ENCODE data around the gene SLC2A5. TPM values are rescaled to one million over a fixed set of nuclear protein-coding genes. Genes with fewer than 3 reads are reported as not detected.
"Not testable (repeated sequence)": the region's sequence is repeated elsewhere in the genome, so short reads cannot be mapped to it uniquely, and the experiment has no call there.

The SLC2A5 gene
- total and polyA plus RNA-seq, 4 donors, result 4.9 to 12.9 (median 5.7) TPM

- peaks cover 5% of the 10 kb centered on the region for H3K27me3 ChIP-seq (ENCODE audit: control insufficient read depth, insufficient read depth, low read length)
- H3K4me3 ChIP-seq (ENCODE audit: low read depth, low read length), result no peak overlapping the region
- WGBS (ENCODE audit: insufficient coverage), result 44% methylated on average over 62 of the region's 62 CpGs
- peaks cover 14% of the 10 kb centered on the region for H3K4me1 ChIP-seq (ENCODE audit: control insufficient read depth, insufficient read depth, low read length)
- peaks cover 5% of the 10 kb centered on the region for H3K9me3 ChIP-seq (ENCODE audit: control insufficient read depth, insufficient read depth, low read length)
- no peak overlapping the region for H3K27ac ChIP-seq (ENCODE audit: low read depth, low read length)
- H3K36me3 ChIP-seq (ENCODE audit: control insufficient read depth, insufficient read depth, low read length), result peaks cover 10% of the 10 kb centered on the region
- no peak for DNase-seq (ENCODE audit: low read depth in 4 of 6, low spot score in 6 of 6)
These were observed 30.3 kb downstream of the SLC2A5 start for GRCh38 chr1:9038881-9039760.

- H3K27ac ChIP-seq (ENCODE audit: low read depth, low read length), result no peak overlapping the region
- WGBS (ENCODE audit: insufficient coverage), result 88% methylated on average over 8 of the region's 8 CpGs
- DNase-seq (ENCODE audit: low read depth in 4 of 6, low spot score in 6 of 6), result no peak
These were observed 31.1 kb downstream of the SLC2A5 start for GRCh38 chr1:9038338-9038650.

GRCh38 chr1:9037476-9038337, 31.7 kb downstream of the SLC2A5 start:
- H3K36me3 ChIP-seq (ENCODE audit: control insufficient read depth, insufficient read depth, low read length), result peaks cover 10% of the 10 kb centered on the region
- peaks cover 14% of the 10 kb centered on the region for H3K4me1 ChIP-seq (ENCODE audit: control insufficient read depth, insufficient read depth, low read length)
- DNase-seq (ENCODE audit: low read depth in 4 of 6, low spot score in 6 of 6), result no peak
- H3K4me3 ChIP-seq (ENCODE audit: low read depth, low read length), result no peak overlapping the region
- WGBS (ENCODE audit: insufficient coverage), result 93% methylated on average over 27 of the region's 28 CpGs
- peaks cover 5% of the 10 kb centered on the region for H3K27me3 ChIP-seq (ENCODE audit: control insufficient read depth, insufficient read depth, low read length)
- no peak overlapping the region for H3K27ac ChIP-seq (ENCODE audit: low read depth, low read length)
- peaks cover 5% of the 10 kb centered on the region for H3K9me3 ChIP-seq (ENCODE audit: control insufficient read depth, insufficient read depth, low read length)

More at GRCh38 chr1:9038338-9038650, 31.1 kb downstream of the SLC2A5 start:
- Histone ChIP-seq H3K9me3 (ENCODE audit: control insufficient read depth, insufficient read depth, low read length) (peaks cover 5% of the 10 kb centered on the region), H3K36me3 (ENCODE audit: control insufficient read depth, insufficient read depth, low read length) (peaks cover 10% of the 10 kb centered on the region), H3K4me3 (ENCODE audit: low read depth, low read length) (no peak overlapping the region), H3K27me3 (ENCODE audit: control insufficient read depth, insufficient read depth, low read length) (peaks cover 5% of the 10 kb centered on the region), H3K4me1 (ENCODE audit: control insufficient read depth, insufficient read depth, low read length) (peaks cover 14% of the 10 kb centered on the region)

GRCh38 chr1:9035226-9035625, 34.2 kb downstream of the SLC2A5 start:
- peaks cover 5% of the 10 kb centered on the region for H3K27me3 ChIP-seq (ENCODE audit: control insufficient read depth, insufficient read depth, low read length)
- H3K4me3 ChIP-seq (ENCODE audit: low read depth, low read length), result no peak overlapping the region
- DNase-seq (ENCODE audit: low read depth in 4 of 6, low spot score in 6 of 6), result no peak
- H3K4me1 ChIP-seq (ENCODE audit: control insufficient read depth, insufficient read depth, low read length), result peaks cover 14% of the 10 kb centered on the region
- H3K36me3 ChIP-seq (ENCODE audit: control insufficient read depth, insufficient read depth, low read length), result peaks cover 10% of the 10 kb centered on the region
- H3K27ac ChIP-seq (ENCODE audit: low read depth, low read length), result no peak overlapping the region
- 89% methylated on average over 1 of the region's 2 CpGs for WGBS (ENCODE audit: insufficient coverage)
- H3K9me3 ChIP-seq (ENCODE audit: control insufficient read depth, insufficient read depth, low read length), result peaks cover 11% of the 10 kb centered on the region

GRCh38 chr1:9033363-9033762, 36.1 kb downstream of the SLC2A5 start:
- Histone ChIP-seq H3K27ac (ENCODE audit: low read depth, low read length) (no peak overlapping the region), H3K9me3 (ENCODE audit: control insufficient read depth, insufficient read depth, low read length) (peaks cover 13% of the 10 kb centered on the region), H3K36me3 (ENCODE audit: control insufficient read depth, insufficient read depth, low read length) (peaks cover 2% of the 10 kb centered on the region), H3K27me3 (ENCODE audit: control insufficient read depth, insufficient read depth, low read length) (peaks cover 2% of the 10 kb centered on the region), H3K4me3 (ENCODE audit: low read depth, low read length) (no peak overlapping the region), H3K4me1 (ENCODE audit: control insufficient read depth, insufficient read depth, low read length) (no peaks in the 10 kb centered on the region)
- no peak for DNase-seq (ENCODE audit: low read depth in 4 of 6, low spot score in 6 of 6)
- 48% methylated on average over 4 of the region's 5 CpGs for WGBS (ENCODE audit: insufficient coverage)

GRCh38 chr1:9031484-9032259, 37.8 kb downstream of the SLC2A5 start:
- H3K9me3 ChIP-seq (ENCODE audit: control insufficient read depth, insufficient read depth, low read length), result peaks cover 13% of the 10 kb centered on the region
- no peaks in the 10 kb centered on the region for H3K36me3 ChIP-seq (ENCODE audit: control insufficient read depth, insufficient read depth, low read length)
- 87% methylated on average over 12 of the region's 12 CpGs for WGBS (ENCODE audit: insufficient coverage)
- no peak overlapping the region for H3K27ac ChIP-seq (ENCODE audit: low read depth, low read length)
- H3K4me3 ChIP-seq (ENCODE audit: low read depth, low read length), result no peak overlapping the region
- DNase-seq (ENCODE audit: low read depth in 4 of 6, low spot score in 6 of 6), result no peak
- no peaks in the 10 kb centered on the region for H3K4me1 ChIP-seq (ENCODE audit: control insufficient read depth, insufficient read depth, low read length)
- no peaks in the 10 kb centered on the region for H3K27me3 ChIP-seq (ENCODE audit: control insufficient read depth, insufficient read depth, low read length)

GRCh38 chr1:9031077-9031476, 38.4 kb downstream of the SLC2A5 start:
- WGBS (ENCODE audit: insufficient coverage), result 75% methylated on average over 4 of the region's 4 CpGs

GRCh38 chr1:9028921-9029705, 40.3 kb downstream of the SLC2A5 start:
- no peak for DNase-seq (ENCODE audit: low read depth in 4 of 6, low spot score in 6 of 6)
- peaks cover 8% of the 10 kb centered on the region for H3K9me3 ChIP-seq (ENCODE audit: control insufficient read depth, insufficient read depth, low read length)
- peaks cover 2% of the 10 kb centered on the region for H3K4me1 ChIP-seq (ENCODE audit: control insufficient read depth, insufficient read depth, low read length)
- 83% methylated on average over 2 of the region's 5 CpGs for WGBS (ENCODE audit: insufficient coverage)
- no peak overlapping the region for H3K4me3 ChIP-seq (ENCODE audit: low read depth, low read length)
- no peaks in the 10 kb centered on the region for H3K36me3 ChIP-seq (ENCODE audit: control insufficient read depth, insufficient read depth, low read length)
- H3K27me3 ChIP-seq (ENCODE audit: control insufficient read depth, insufficient read depth, low read length), result no peaks in the 10 kb centered on the region
- no peak overlapping the region for H3K27ac ChIP-seq (ENCODE audit: low read depth, low read length)

More at GRCh38 chr1:9031077-9031476, 38.4 kb downstream of the SLC2A5 start:
- not testable (repeated sequence) for H3K4me3 ChIP-seq (ENCODE audit: low read depth, low read length); H3K4me1 ChIP-seq (ENCODE audit: control insufficient read depth, insufficient read depth, low read length); DNase-seq (ENCODE audit: low read depth in 4 of 6, low spot score in 6 of 6); H3K27ac ChIP-seq (ENCODE audit: low read depth, low read length); H3K27me3 ChIP-seq (ENCODE audit: control insufficient read depth, insufficient read depth, low read length); H3K36me3 ChIP-seq (ENCODE audit: control insufficient read depth, insufficient read depth, low read length)
- peaks cover 13% of the 10 kb centered on the region for H3K9me3 ChIP-seq (ENCODE audit: control insufficient read depth, insufficient read depth, low read length)

GRCh38 chr1:9027307-9027706, 42.1 kb downstream of the SLC2A5 start:
- WGBS (ENCODE audit: insufficient coverage), result no CpG with 5 or more reads among the region's 4 CpGs
- no peak for DNase-seq (ENCODE audit: low read depth in 4 of 6, low spot score in 6 of 6)
- H3K4me1 ChIP-seq (ENCODE audit: control insufficient read depth, insufficient read depth, low read length), result peaks cover 2% of the 10 kb centered on the region
- no peaks in the 10 kb centered on the region for H3K27me3 ChIP-seq (ENCODE audit: control insufficient read depth, insufficient read depth, low read length)
- peaks cover 8% of the 10 kb centered on the region for H3K9me3 ChIP-seq (ENCODE audit: control insufficient read depth, insufficient read depth, low read length)
- H3K4me3 ChIP-seq (ENCODE audit: low read depth, low read length), result no peak overlapping the region
- no peaks in the 10 kb centered on the region for H3K36me3 ChIP-seq (ENCODE audit: control insufficient read depth, insufficient read depth, low read length)
- H3K27ac ChIP-seq (ENCODE audit: low read depth, low read length), result no peak overlapping the region

Measured in spinal cord (tissue), 10 donors.